ENCODE measurements around the gene ECI2. TPM values are rescaled to one million over a fixed set of nuclear protein-coding genes. Genes with fewer than 3 reads are reported as not detected.

The ECI2 gene
- total and polyA plus RNA-seq, 4 experiments from 2014 or later, result 53.9 to 68.6 (median 62.9) TPM

GRCh38 chr6:4129446-4129845 lies 5.9 kb downstream of the ECI2 start:
- Histone ChIP-seq H3K9me3 (ENCODE audit: control insufficient read depth in 1 of 2, low read length in 2 of 2) (no peaks in the 10 kb centered on the region), H3K4me3 (ENCODE audit: low read length in 2 of 2) (no peak overlapping the region), H3K27me3 (ENCODE audit: insufficient read depth, low read length) (no peaks in the 10 kb centered on the region), H3K27ac (ENCODE audit: low read depth, low read length) (no peak overlapping the region), H3K4me1 (ENCODE audit: insufficient read depth, low read length) (peaks cover 14% of the 10 kb centered on the region), H3K36me3 (ENCODE audit: insufficient read depth, low read length) (peaks cover 62% of the 10 kb centered on the region)
- H3K9me3 Mint-ChIP-seq, result peaks cover 0 to 7% (median 0%) of the 10 kb centered on the region in 8 donors
- H3K36me3 Mint-ChIP-seq, result peaks cover 71 to 82% of the 10 kb centered on the region in 2 donors
- no peak overlapping the region for H3K4me3 Mint-ChIP-seq
- peaks cover 15 to 25% (median 19%) of the 10 kb centered on the region in 4 donors for H3K4me1 Mint-ChIP-seq
- ChIA-PET POLR2A (ENCODE audit: partially characterized antibody) (no interaction called here), CTCF (ENCODE audit: partially characterized antibody) (interaction anchor here (0.9 kb wide), 1 partner anchor 26 kb away, joined by 3 read pairs; no protein-coding TSS in a partner anchor)
- DNase-seq, result no peak
- intact Hi-C loops (cut with micrococcal nuclease), result no loop called here
- no peaks in the 10 kb centered on the region for H3K27me3 Mint-ChIP-seq
- H3K27ac Mint-ChIP-seq, result no peak overlapping the region

GRCh38 chr6:4128748-4129147 lies 6.6 kb downstream of the ECI2 start:
- DNase-seq, result no peak
- no peak overlapping the region for H3K4me3 ChIP-seq (ENCODE audit: low read length in 2 of 2)
- no peak overlapping the region for H3K27ac Mint-ChIP-seq
- peaks cover 78 to 83% of the 10 kb centered on the region in 2 donors for H3K36me3 Mint-ChIP-seq
- no peaks in the 10 kb centered on the region for H3K27me3 ChIP-seq (ENCODE audit: insufficient read depth, low read length)
- intact Hi-C loops (cut with micrococcal nuclease), result no loop called here
- peaks cover 0 to 7% (median 0%) of the 10 kb centered on the region in 8 donors for H3K9me3 Mint-ChIP-seq
- H3K4me3 Mint-ChIP-seq, result no peak overlapping the region
- peaks cover 8 to 18% (median 12%) of the 10 kb centered on the region in 4 donors for H3K4me1 Mint-ChIP-seq
- peaks cover 68% of the 10 kb centered on the region for H3K36me3 ChIP-seq (ENCODE audit: insufficient read depth, low read length)
- no peaks in the 10 kb centered on the region for H3K27me3 Mint-ChIP-seq
- ChIA-PET POLR2A (ENCODE audit: partially characterized antibody) (no interaction called here), CTCF (ENCODE audit: partially characterized antibody) (no interaction called here)
- no peak overlapping the region for H3K27ac ChIP-seq (ENCODE audit: low read depth, low read length)
- no peaks in the 10 kb centered on the region for H3K9me3 ChIP-seq (ENCODE audit: control insufficient read depth in 1 of 2, low read length in 2 of 2)
- H3K4me1 ChIP-seq (ENCODE audit: insufficient read depth, low read length), result peaks cover 7% of the 10 kb centered on the region

GRCh38 chr6:4128072-4128471 lies 7.3 kb downstream of the ECI2 start:
- Mint-ChIP-seq H3K27ac (no peak overlapping the region), H3K9me3 (peaks cover 0 to 7% (median 0%) of the 10 kb centered on the region in 8 donors), H3K27me3 (no peaks in the 10 kb centered on the region), H3K4me3 (no peak overlapping the region), H3K4me1 (peaks cover 6 to 12% (median 7%) of the 10 kb centered on the region in 4 donors), H3K36me3 (peaks cover 73 to 78% of the 10 kb centered on the region in 2 donors)
- CTCF ChIA-PET (ENCODE audit: partially characterized antibody), result interaction anchor here (1.4 kb wide), 1 partner anchor 107 kb away, joined by 3 read pairs; a partner anchor contains a TSS
- H3K4me3 ChIP-seq (ENCODE audit: low read length in 2 of 2), result no peak overlapping the region
- no peaks in the 10 kb centered on the region for H3K9me3 ChIP-seq (ENCODE audit: control insufficient read depth in 1 of 2, low read length in 2 of 2)
- H3K4me1 ChIP-seq (ENCODE audit: insufficient read depth, low read length), result peaks cover under 1% of the 10 kb centered on the region
- no peak for DNase-seq
- intact Hi-C loops (cut with micrococcal nuclease), result no loop called here
- POLR2A ChIA-PET (ENCODE audit: partially characterized antibody), result no interaction called here
- H3K27me3 ChIP-seq (ENCODE audit: insufficient read depth, low read length), result no peaks in the 10 kb centered on the region
- H3K36me3 ChIP-seq (ENCODE audit: insufficient read depth, low read length), result peaks cover 68% of the 10 kb centered on the region
- H3K27ac ChIP-seq (ENCODE audit: low read depth, low read length), result no peak overlapping the region

- no peak overlapping the region for H3K27ac ChIP-seq (ENCODE audit: low read depth, low read length)
- ChIA-PET POLR2A (ENCODE audit: partially characterized antibody) (interaction anchor here (1.8 kb wide), 1 partner anchor 9 kb away, joined by 10 read pairs; the partner anchor contains the start of gene ECI2), CTCF (ENCODE audit: partially characterized antibody) (interaction anchor here (1.3 kb wide), 1 partner anchor 29 kb away, joined by 4 read pairs; no protein-coding TSS in a partner anchor)
- H3K36me3 ChIP-seq (ENCODE audit: insufficient read depth, low read length), result peaks cover 66% of the 10 kb centered on the region
- H3K9me3 ChIP-seq (ENCODE audit: control insufficient read depth in 1 of 2, low read length in 2 of 2), result no peaks in the 10 kb centered on the region
- Mint-ChIP-seq H3K4me1 (peaks cover 0 to 2% (median 0%) of the 10 kb centered on the region in 4 donors), H3K27ac (peak overlapping the region in 3 of 7 donors; percentile 18 to 48 (median 28)), H3K36me3 (peaks cover 72 to 74% of the 10 kb centered on the region in 2 donors), H3K4me3 (no peak overlapping the region), H3K27me3 (no peaks in the 10 kb centered on the region), H3K9me3 (no peaks in the 10 kb centered on the region)
- no peak for DNase-seq
- H3K4me3 ChIP-seq (ENCODE audit: low read length in 2 of 2), result no peak overlapping the region
- intact Hi-C loops (cut with micrococcal nuclease), result no loop called here
- no peaks in the 10 kb centered on the region for H3K27me3 ChIP-seq (ENCODE audit: insufficient read depth, low read length)
- no peaks in the 10 kb centered on the region for H3K4me1 ChIP-seq (ENCODE audit: insufficient read depth, low read length)
Measured at GRCh38 chr6:4125933-4126864, 9.2 kb downstream of the ECI2 start.

GRCh38 chr6:4125500-4125899 lies 9.9 kb downstream of the ECI2 start:
- H3K4me1 ChIP-seq (ENCODE audit: insufficient read depth, low read length), result no peaks in the 10 kb centered on the region
- CTCF ChIA-PET (ENCODE audit: partially characterized antibody), result interaction anchor here (1.3 kb wide), 1 partner anchor 30 kb away, joined by 4 read pairs; no protein-coding TSS in a partner anchor
- H3K27ac ChIP-seq (ENCODE audit: low read depth, low read length), result no peak overlapping the region
- no peaks in the 10 kb centered on the region for H3K27me3 ChIP-seq (ENCODE audit: insufficient read depth, low read length)
- peaks cover 69% of the 10 kb centered on the region for H3K36me3 ChIP-seq (ENCODE audit: insufficient read depth, low read length)
- peaks cover 75 to 78% of the 10 kb centered on the region in 2 donors for H3K36me3 Mint-ChIP-seq
- intact Hi-C loops (cut with micrococcal nuclease), result no loop called here
- H3K9me3 ChIP-seq (ENCODE audit: control insufficient read depth in 1 of 2, low read length in 2 of 2), result no peaks in the 10 kb centered on the region
- H3K4me3 Mint-ChIP-seq, result no peak overlapping the region
- no peaks in the 10 kb centered on the region for H3K27me3 Mint-ChIP-seq
- H3K27ac Mint-ChIP-seq, result peak overlapping the region in 1 of 7 donors; percentile 55
- H3K9me3 Mint-ChIP-seq, result no peaks in the 10 kb centered on the region
- POLR2A ChIA-PET (ENCODE audit: partially characterized antibody), result interaction anchor here (1.8 kb wide), 1 partner anchor 10 kb away, joined by 10 read pairs; the partner anchor contains the start of gene ECI2
- H3K4me1 Mint-ChIP-seq, result peaks cover 0 to 2% (median 0%) of the 10 kb centered on the region in 4 donors
- no peak overlapping the region for H3K4me3 ChIP-seq (ENCODE audit: low read length in 2 of 2)
- no peak for DNase-seq

GRCh38 chr6:4124351-4124750 lies 11.0 kb downstream of the ECI2 start:
- Histone ChIP-seq H3K36me3 (ENCODE audit: insufficient read depth, low read length) (peaks cover 63% of the 10 kb centered on the region), H3K4me3 (ENCODE audit: low read length in 2 of 2) (no peak overlapping the region), H3K9me3 (ENCODE audit: control insufficient read depth in 1 of 2, low read length in 2 of 2) (no peaks in the 10 kb centered on the region), H3K27me3 (ENCODE audit: insufficient read depth, low read length) (no peaks in the 10 kb centered on the region), H3K4me1 (ENCODE audit: insufficient read depth, low read length) (no peaks in the 10 kb centered on the region), H3K27ac (ENCODE audit: low read depth, low read length) (no peak overlapping the region)
- Mint-ChIP-seq H3K27ac (no peak overlapping the region), H3K9me3 (no peaks in the 10 kb centered on the region), H3K4me3 (no peak overlapping the region), H3K27me3 (no peaks in the 10 kb centered on the region), H3K36me3 (peaks cover 71 to 75% of the 10 kb centered on the region in 2 donors), H3K4me1 (no peaks in the 10 kb centered on the region)
- ChIA-PET POLR2A (ENCODE audit: partially characterized antibody) (no interaction called here), CTCF (ENCODE audit: partially characterized antibody) (no interaction called here)
- DNase-seq, result no peak
- intact Hi-C loops (cut with micrococcal nuclease), result no loop called here

GRCh38 chr6:4115741-4116140 lies 19.6 kb downstream of the ECI2 start:
- no peak overlapping the region for H3K4me3 ChIP-seq (ENCODE audit: low read length in 2 of 2)
- CTCF ChIA-PET (ENCODE audit: partially characterized antibody), result interaction anchor here (1.6 kb wide), 1 partner anchor 39 kb away, joined by 5 read pairs; no protein-coding TSS in a partner anchor
- H3K9me3 ChIP-seq (ENCODE audit: control insufficient read depth in 1 of 2, low read length in 2 of 2), result peaks cover 0 to 4% of the 10 kb centered on the region in 2 donors
- no peak overlapping the region for H3K27ac ChIP-seq (ENCODE audit: low read depth, low read length)
- intact Hi-C loops (cut with micrococcal nuclease), result no loop called here
- DNase-seq, result no peak
- POLR2A ChIA-PET (ENCODE audit: partially characterized antibody), result no interaction called here
- H3K4me1 Mint-ChIP-seq, result no peaks in the 10 kb centered on the region
- H3K27me3 ChIP-seq (ENCODE audit: insufficient read depth, low read length), result no peaks in the 10 kb centered on the region
- H3K27me3 Mint-ChIP-seq, result peaks cover 0 to 1% of the 10 kb centered on the region in 2 donors
- no peak overlapping the region for H3K27ac Mint-ChIP-seq
- H3K36me3 Mint-ChIP-seq, result peaks cover 55 to 62% of the 10 kb centered on the region in 2 donors
- peaks cover 40% of the 10 kb centered on the region for H3K36me3 ChIP-seq (ENCODE audit: insufficient read depth, low read length)
- peaks cover 0 to 47% (median 28%) of the 10 kb centered on the region in 8 donors for H3K9me3 Mint-ChIP-seq
- H3K4me3 Mint-ChIP-seq, result no peak overlapping the region
- no peaks in the 10 kb centered on the region for H3K4me1 ChIP-seq (ENCODE audit: insufficient read depth, low read length)
